ENCODE measurements around the gene TSPAN9.

- TF ChIP-seq GATA2 (IDR thresholded peaks at IDR 0.05; ENCODE audit: low read depth, low read length) (no peak), GATA3 (IDR thresholded peaks at IDR 0.05; ENCODE audit: low read depth, low read length) (no peak)
Measured at GRCh38 chr12:3228552-3228951, 151.4 kb downstream of the TSPAN9 start.

Measured in SH-SY5Y (cell line).